IMR-90 (cell line): ENCODE data around the gene STAT1. TPM values are rescaled to one million over a fixed set of nuclear protein-coding genes. Genes with fewer than 3 reads are reported as not detected.

Experiments used
- ATAC-seq: fragments of 200-7000 bp; cut with Tn5 transposase; 2 replicates; pipeline ENCODE4 v1.9.1; 2020; ENCODE audit warnings: low read depth, mild to moderate bottlenecking, moderate library complexity
- BruUV-seq: library from RNA; stranded (reverse); fragments of 400-500 nt; replicated peaks from 2 replicates; lab custom pipeline; 2021; lab: Mats Ljungman, UMichigan
- CTCF ChIA-PET: fragments of 300-600 bp; formaldehyde crosslinking; extraction: SDS; loops from one replicate; lab custom pipeline; 2021; ENCODE audit warnings: antibody characterized with exemption; lab: Yijun Ruan, JAX
- POLR2A ChIA-PET: fragments of 300-600 bp; sonication (Branson Sonifier 250); formaldehyde crosslinking; loops from one replicate; lab custom pipeline; 2022; ENCODE audit warnings: antibody characterized with exemption; ENCODE audit not compliant: unreplicated experiment; lab: Charles Lee
- DNase-seq: peaks from one replicate; pipeline ENCODE4 v3.0.0; 2013
- H2AFZ ChIP-seq: replicated peaks from 2 replicates; pipeline ENCODE3; 2013; ENCODE audit warnings: low read length, mild to moderate bottlenecking; ENCODE audit not compliant: poor library complexity
- H2AK5ac ChIP-seq: 2 replicates; pipeline ENCODE4 v1.6.1; 2013; ENCODE audit warnings: low read depth, low read length, inconsistent platforms
- H2AK9ac ChIP-seq: replicated peaks from 2 replicates; pipeline ENCODE3; 2013; ENCODE audit warnings: mild to moderate bottlenecking, low read depth, low read length, moderate library complexity; ENCODE audit not compliant: poor library complexity
- H2BK120ac ChIP-seq: 2 replicates; pipeline ENCODE4 v1.6.1; 2013; ENCODE audit warnings: low read depth, low read length, inconsistent platforms
- H2BK15ac ChIP-seq: 3 replicates; pipeline ENCODE4 v1.6.1; 2013; ENCODE audit warnings: low read depth, low read length, inconsistent platforms
- H2BK20ac ChIP-seq: 2 replicates; pipeline ENCODE4 v1.6.1; 2013; ENCODE audit warnings: low read depth, mild to moderate bottlenecking, inconsistent platforms, low read length, moderate library complexity
- H2BK5ac ChIP-seq: 2 replicates; pipeline ENCODE4 v1.6.1; 2013; ENCODE audit warnings: mild to moderate bottlenecking, low read depth, low read length, inconsistent platforms; ENCODE audit not compliant: poor library complexity, severe bottlenecking
- H3K14ac ChIP-seq: replicated peaks from 2 replicates; pipeline ENCODE4 v1.6.1; 2013; ENCODE audit warnings: low read depth, low read length, inconsistent platforms
- H3K18ac ChIP-seq: 2 replicates; pipeline ENCODE4 v1.6.1; 2013; ENCODE audit warnings: low read depth, low read length, control low read depth
- H3K23ac ChIP-seq: 2 replicates; pipeline ENCODE4 v1.6.1; 2013; ENCODE audit warnings: low read depth, low read length, inconsistent platforms
- H3K27ac ChIP-seq: 2 replicates; pipeline ENCODE4 v1.5.1; 2013; ENCODE audit warnings: mild to moderate bottlenecking, control low read depth, low read length; ENCODE audit not compliant: insufficient read depth
- H3K27me3 ChIP-seq: 2 replicates; pipeline ENCODE4 v1.6.1; 2013; ENCODE audit warnings: low read length; ENCODE audit not compliant: control insufficient read depth, insufficient read depth
- H3K36me3 ChIP-seq: 2 replicates; pipeline ENCODE4 v1.6.1; 2013; ENCODE audit warnings: low read length, mixed read lengths; ENCODE audit not compliant: control insufficient read depth, insufficient read depth
- H3K4ac ChIP-seq: 2 replicates; pipeline ENCODE4 v1.6.1; 2013; ENCODE audit warnings: low read depth, low read length, inconsistent platforms
- H3K4me1 ChIP-seq: 2 replicates; pipeline ENCODE4 v1.6.1; 2013; ENCODE audit warnings: low read length, mixed read lengths; ENCODE audit not compliant: control insufficient read depth, insufficient read depth
- H3K4me2 ChIP-seq: 2 replicates; pipeline ENCODE4 v1.6.1; 2013; ENCODE audit warnings: low read depth, mild to moderate bottlenecking, control low read depth, low read length, moderate library complexity
- H3K4me3 ChIP-seq: 2 replicates; pipeline ENCODE4 v1.5.1; 2013; ENCODE audit warnings: low read depth, mild to moderate bottlenecking, control low read depth, low read length, moderate library complexity; ENCODE audit not compliant: insufficient read depth
- H3K56ac ChIP-seq: 2 replicates; pipeline ENCODE4 v1.6.1; 2013; ENCODE audit warnings: low read length, inconsistent platforms; ENCODE audit not compliant: insufficient read depth; ENCODE audit errors: extremely low read depth
- H3K79me1 ChIP-seq, 2 experiments: 2 replicates each; pipeline ENCODE4 v1.6.1; 2013; ENCODE audit warnings: low read length in 2 of 2, inconsistent platforms in 1 of 2, low read depth in 1 of 2
- H3K9ac ChIP-seq: 2 replicates; pipeline ENCODE4 v1.6.1; 2013; ENCODE audit warnings: low read depth, low read length, control low read depth
- H3K9me1 ChIP-seq: 2 replicates; pipeline ENCODE4 v1.6.1; 2013; ENCODE audit warnings: low read length, inconsistent platforms; ENCODE audit not compliant: insufficient read depth
- H3K9me3 ChIP-seq: 2 replicates; pipeline ENCODE4 v1.6.1; 2013; ENCODE audit warnings: low read length; ENCODE audit not compliant: control insufficient read depth, insufficient read depth
- H4K20me1 ChIP-seq: 2 replicates; pipeline ENCODE4 v1.6.1; 2013; ENCODE audit warnings: low read length, inconsistent platforms; ENCODE audit not compliant: insufficient read depth
- H4K5ac ChIP-seq: 2 replicates; pipeline ENCODE4 v1.6.1; 2013; ENCODE audit warnings: mild to moderate bottlenecking, low read depth, low read length, control low read depth
- H4K8ac ChIP-seq, 2 experiments: 2 replicates each; pipeline ENCODE4 v1.6.1; 2013; ENCODE audit warnings: low read depth in 2 of 2, low read length in 2 of 2, control low read depth in 1 of 2, inconsistent platforms in 1 of 2
- H4K91ac ChIP-seq: 2 replicates; pipeline ENCODE4 v1.6.1; 2013; ENCODE audit warnings: low read depth, low read length, inconsistent platforms; ENCODE audit not compliant: insufficient read depth
- BHLHE40 ChIP-seq: fragments of 150-350 bp; IDR thresholded peaks from 2 replicates; pipeline ENCODE4 v1.6.1; 2016; ENCODE audit warnings: mild to moderate bottlenecking, low read depth, low read length
- MXI1 ChIP-seq: IDR thresholded peaks from 2 replicates; pipeline ENCODE4 v1.6.1; 2012; ENCODE audit warnings: low read depth, mild to moderate bottlenecking, low read length, moderate library complexity, borderline replicate concordance
- NFE2L2 ChIP-seq: fragments of 150-350 bp; IDR thresholded peaks from 2 replicates; pipeline ENCODE4 v1.6.1; 2016; ENCODE audit warnings: low read depth, mild to moderate bottlenecking, low read length
- SMC3 ChIP-seq: fragments of 150-350 bp; IDR thresholded peaks from 2 replicates; pipeline ENCODE4 v1.6.1; 2016; ENCODE audit warnings: low read depth, mild to moderate bottlenecking, antibody characterized with exemption, low read length, moderate library complexity
- USF2 ChIP-seq: fragments of 150-350 bp; IDR thresholded peaks from 2 replicates; pipeline ENCODE4 v1.6.1; 2017; ENCODE audit warnings: mild to moderate bottlenecking, antibody characterized with exemption, low read length, low read depth
- WGBS, 2 experiments: methylation state at CpG; one replicate each; pipeline versions ENCODE4 v1.1.5 to v1.1.7; 2013; ENCODE audit warnings: missing lambda C conversion rate in 2 of 2; ENCODE audit not compliant: insufficient read length in 1 of 2; ENCODE audit errors: extremely low coverage in 2 of 2; 5-methylcytosine and 5-hydroxymethylcytosine counted together
- dilution Hi-C: fragments of 300-500 bp; cut with HindIII; formaldehyde crosslinking; loops from one replicate; pipeline ENCODE4 v1.14.3; 2018; ENCODE audit warnings: low sequenced_read_pairs; ENCODE audit not compliant: unreplicated experiment
- in situ Hi-C: fragments of 300-500 bp; cut with MboI; formaldehyde crosslinking; loops from 3 replicates; pipeline ENCODE4 v1.14.3; 2019; ENCODE audit warnings: low sequenced_read_pairs, inconsistent platforms, mixed read lengths
- intact Hi-C: fragments of 100-400 bp; cut with micrococcal nuclease; formaldehyde crosslinking; loops from 2 replicates; pipeline ENCODE4 v1.10.0; 2022
- polyA plus RNA-seq, 3 experiments: library from polyadenylated mRNA; depleted of rRNA; stranded (reverse); fragments of >200 nt; gene quantifications; 2 replicates each; pipeline ENCODE4 v1.2.3, GENCODE V29; 2012; ENCODE audit warnings: low replicate concordance in 1 of 3
- total RNA-seq: library from RNA; depleted of rRNA; stranded (reverse); fragments of >200 nt; gene quantifications from 2 replicates; pipeline ENCODE4 v1.2.3, GENCODE V29; 2012

The STAT1 gene
- total and polyA plus RNA-seq, 2 of the 4 experiments (the other 2 are of a cell fraction), result 43.2 to 67.9 TPM

DNA sequence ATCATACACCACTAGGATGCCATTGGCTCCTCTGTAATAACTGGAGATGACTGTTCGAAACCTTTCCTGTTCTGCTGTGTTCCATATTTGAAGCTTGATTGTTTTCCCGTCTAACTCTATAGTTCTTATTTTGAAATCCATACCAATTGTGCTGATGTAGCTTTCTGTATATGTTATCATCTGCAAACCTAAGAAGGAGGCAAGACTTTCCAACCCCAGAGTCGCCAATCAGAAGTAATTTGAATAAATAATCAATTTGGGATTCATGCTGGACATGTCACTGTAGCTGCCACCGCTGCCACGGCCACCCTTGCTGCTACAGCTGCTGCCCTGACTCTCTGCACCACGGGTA lies 20.7 kb downstream of the STAT1 start:
- Histone ChIP-seq H3K4ac (no peak overlapping the region), H3K9me3 (no peaks in the 10 kb centered on the region), H3K23ac (no peak overlapping the region), H3K79me1 (peaks cover 10 to 19% of the 10 kb centered on the region in 2 experiments), H2BK5ac (no peak overlapping the region), H2BK20ac (no peak overlapping the region), H3K9ac (no peak overlapping the region), H3K18ac (no peak overlapping the region), H3K4me1 (no peaks in the 10 kb centered on the region), H2AFZ (no peak overlapping the region), H4K8ac (no peak overlapping the region), H2BK15ac (no peak overlapping the region), H2AK5ac (no peak overlapping the region), H3K27ac (no peak overlapping the region), H3K14ac (no peak overlapping the region), H3K36me3 (peaks cover 63% of the 10 kb centered on the region), H2BK120ac (no peak overlapping the region), H4K91ac (no peak overlapping the region), H3K4me2 (no peak overlapping the region), H3K56ac (no peak overlapping the region), H4K5ac (no peak overlapping the region), H3K9me1 (peaks cover 2% of the 10 kb centered on the region; the same call in 1 of the 2 replicates), H2AK9ac (no peak overlapping the region), H3K27me3 (no peaks in the 10 kb centered on the region), H3K4me3 (no peak overlapping the region), H4K20me1 (0 out of 2 replicates have a peak, but pooled peaks cover 4% of the 10 kb centered on the region)
- ChIA-PET CTCF (no interaction called here), POLR2A (no interaction called here)
- WGBS, 2 experiments, result 100% methylated on average over 2 of the region's 6 CpGs; no CpG with 5 or more reads in 1 of the 2 experiments
- no TSS peak for BruUV-seq
- DNase-seq, result no peak
- ATAC-seq, result no peak
- dilution Hi-C loops (no loop called here), in situ Hi-C loops (no loop called here), intact Hi-C loops (no loop called here)
- TF ChIP-seq USF2 (no peak), BHLHE40 (no peak), SMC3 (no peak), NFE2L2 (no peak), MXI1 (no peak)
